GM23338 (cell line): Measurements from ENCODE around the gene SLC22A4. TPM values are rescaled to one million over a fixed set of nuclear protein-coding genes. Genes with fewer than 3 reads are reported as not detected.

Experiments used
- ATAC-seq: fragments of 200-7000 bp; cut with Tn5 transposase; 3 replicates; pipeline ENCODE4 v1.9.1; 2020
- DNase-seq: peaks from one replicate; pipeline ENCODE4 v3.0.0-alpha.2; 2015; ENCODE audit warnings: low spot score
- H2AFZ ChIP-seq: fragments of 200-600 bp; sonication (generic); 2 replicates; pipeline ENCODE4 v1.8.0; 2016; ENCODE audit warnings: antibody characterized with exemption, mild to moderate bottlenecking, moderate library complexity
- H3F3A ChIP-seq: fragments of 200-600 bp; sonication (generic); replicated peaks from 2 replicates; pipeline ENCODE4 v1.8.0; 2017; ENCODE audit warnings: antibody characterized with exemption, mixed run types, low read depth
- H3K27ac ChIP-seq: fragments of 200-600 bp; sonication (generic); 2 replicates; pipeline ENCODE4 v1.6.1; 2016; ENCODE audit warnings: low read depth
- H3K27me3 ChIP-seq: fragments of 200-600 bp; sonication (generic); 2 replicates; pipeline ENCODE4 v1.8.0; 2016; ENCODE audit warnings: mild to moderate bottlenecking, mixed run types, moderate library complexity; ENCODE audit not compliant: insufficient read depth
- H3K36me3 ChIP-seq: fragments of 200-600 bp; sonication (generic); 2 replicates; pipeline ENCODE4 v1.8.0; 2016; ENCODE audit warnings: mild to moderate bottlenecking; ENCODE audit not compliant: insufficient read depth
- H3K4me1 ChIP-seq: fragments of 200-600 bp; sonication (generic); 2 replicates; pipeline ENCODE4 v1.8.0; 2016; ENCODE audit warnings: mild to moderate bottlenecking, moderate library complexity; ENCODE audit not compliant: insufficient read depth
- H3K4me2 ChIP-seq: fragments of 200-600 bp; sonication (generic); 2 replicates; pipeline ENCODE4 v1.7.1; 2017; ENCODE audit warnings: mixed run types
- H3K4me3 ChIP-seq: fragments of 200-600 bp; sonication (generic); 2 replicates; pipeline ENCODE4 v1.6.1; 2016; ENCODE audit warnings: mixed run types
- H3K79me2 ChIP-seq: fragments of 200-600 bp; sonication (generic); replicated peaks from 2 replicates; pipeline ENCODE4 v1.8.0; 2017; ENCODE audit warnings: mild to moderate bottlenecking; ENCODE audit not compliant: insufficient read depth
- H3K9me2 ChIP-seq: fragments of 200-600 bp; sonication (generic); 2 replicates; pipeline ENCODE4 v1.8.0; 2017; ENCODE audit not compliant: insufficient read depth
- H4K20me1 ChIP-seq: fragments of 200-600 bp; sonication (generic); replicated peaks from 2 replicates; pipeline ENCODE4 v1.8.0; 2017; ENCODE audit warnings: mild to moderate bottlenecking; ENCODE audit not compliant: insufficient read depth
- H3K27ac Mint-ChIP-seq: 2 replicates; pipeline ENCODE4 v1.8.0; 2020; ENCODE audit warnings: inconsistent platforms, mild to moderate bottlenecking, moderate library complexity, mixed read lengths
- H3K27me3 Mint-ChIP-seq: 3 replicates; pipeline ENCODE4 v1.8.0; 2022; ENCODE audit warnings: low read depth, mild to moderate bottlenecking, moderate library complexity, mixed read lengths, inconsistent platforms; ENCODE audit not compliant: insufficient read depth, poor library complexity
- H3K36me3 Mint-ChIP-seq: 3 replicates; pipeline ENCODE4 v1.8.0; 2021; ENCODE audit warnings: low read depth, mild to moderate bottlenecking, inconsistent platforms, moderate library complexity, mixed read lengths
- H3K4me1 Mint-ChIP-seq: 3 replicates; pipeline ENCODE4 v1.8.0; 2020; ENCODE audit warnings: mild to moderate bottlenecking, inconsistent platforms, mixed read lengths
- H3K4me3 Mint-ChIP-seq: 3 replicates; pipeline ENCODE4 v1.8.0; 2021; ENCODE audit warnings: moderate library complexity, mild to moderate bottlenecking, inconsistent platforms, mixed read lengths
- H3K9me3 Mint-ChIP-seq: 3 replicates; pipeline ENCODE4 v1.8.0; 2020; ENCODE audit warnings: moderate library complexity, mild to moderate bottlenecking, inconsistent platforms, mixed read lengths
- CREB1 ChIP-seq: fragments of 250-450 bp; sonication (Bioruptor Pico); IDR thresholded peaks from 2 replicates; pipeline ENCODE4 v1.5.0; 2020; ENCODE audit warnings: low read depth, mild to moderate bottlenecking, moderate library complexity
- CTCF ChIP-seq, 2 experiments: fragments of 200-600 bp in 1 of 2; sonication (generic) in 1 of 2; conservative IDR thresholded peaks; 2 replicates each; pipeline versions ENCODE4 v1.5.1 to v1.6.1; 2016 to 2017; ENCODE audit warnings: antibody characterized with exemption in 2 of 2, low read depth in 2 of 2, mild to moderate bottlenecking in 2 of 2, moderate library complexity in 1 of 2
- EZH2 ChIP-seq: fragments of 200-600 bp; sonication (generic); IDR thresholded peaks from one replicate; pipeline ENCODE4 v1.8.0; 2017; ENCODE audit warnings: antibody characterized with exemption, mild to moderate bottlenecking, low read depth; ENCODE audit not compliant: unreplicated experiment
- EZH2phosphoT487 ChIP-seq: fragments of 200-600 bp; sonication (generic); IDR thresholded peaks from one replicate; pipeline ENCODE4 v1.8.1; 2018; ENCODE audit warnings: antibody characterized with exemption; ENCODE audit not compliant: unreplicated experiment
- JUNB ChIP-seq: IDR thresholded peaks from one replicate; pipeline ENCODE4 v1.6.1; 2016; ENCODE audit warnings: antibody characterized with exemption; ENCODE audit not compliant: unreplicated experiment
- NANOG ChIP-seq: IDR thresholded peaks from 2 replicates; pipeline ENCODE4 v1.6.1; 2016; ENCODE audit warnings: antibody characterized with exemption, borderline replicate concordance
- POLR2AphosphoS5 ChIP-seq: IDR thresholded peaks from 2 replicates; pipeline ENCODE4 v1.6.1; 2016; ENCODE audit warnings: antibody characterized with exemption, low read depth
- STAT1 ChIP-seq: IDR thresholded peaks from one replicate; pipeline ENCODE4 v1.6.1; 2016; ENCODE audit warnings: antibody characterized with exemption; ENCODE audit not compliant: unreplicated experiment
- ZNF114 ChIP-seq: fragments of 250-450 bp; sonication (Bioruptor Pico); IDR thresholded peaks from 2 replicates; pipeline ENCODE4 v1.5.0; 2020; ENCODE audit warnings: mild to moderate bottlenecking, moderate library complexity
- ZNF331 ChIP-seq: fragments of 250-450 bp; sonication (Bioruptor Pico); IDR thresholded peaks from 2 replicates; pipeline ENCODE4 v1.5.0; 2020; ENCODE audit warnings: low read depth, mild to moderate bottlenecking, moderate library complexity
- polyA plus RNA-seq: library from polyadenylated mRNA; unstranded; fragments of >200 nt; fragmentation: Nextera tagmentation; extraction: Ambion mirVana; gene quantifications from 2 replicates; pipeline ENCODE4 v1.2.1, GENCODE V29; 2016
- total RNA-seq: library from RNA; depleted of rRNA; stranded (reverse); fragments of >200 nt; shearing (Covaris generic); gene quantifications from 2 replicates; pipeline ENCODE4 v1.2.3, GENCODE V29; 2014
- TF ChIP-seq, protein P1 (sequence below): IDR thresholded peaks from 2 replicates; pipeline ENCODE4 v1.6.1; 2016; ENCODE audit warnings: antibody characterized with exemption
- TF ChIP-seq, protein P2 (sequence below): fragments of 250-450 bp; sonication (Bioruptor Pico); IDR thresholded peaks from 2 replicates; pipeline ENCODE4 v1.5.0; 2020; ENCODE audit warnings: mild to moderate bottlenecking, moderate library complexity
- TF ChIP-seq, protein P3 (sequence below): IDR thresholded peaks from one replicate; pipeline ENCODE4 v1.6.1; 2018; ENCODE audit warnings: antibody characterized with exemption; ENCODE audit not compliant: unreplicated experiment

Gene SLC22A4
- total and polyA plus RNA-seq, 2 experiments from 2014 or later: 0.28 to 0.40 TPM

- H3K9me2 ChIP-seq: no peaks in the 10 kb centered on the region
- H3K36me3 ChIP-seq: no peaks in the 10 kb centered on the region
- DNase-seq (no peak), ATAC-seq (no peak)
- H3K27ac ChIP-seq: no peak overlapping the region
- H3K27ac Mint-ChIP-seq: no peak overlapping the region
- no peak overlapping the region for H3K4me2 ChIP-seq
- H3K27me3 ChIP-seq: peaks cover 22% of the 10 kb centered on the region
- no peaks in the 10 kb centered on the region; the same call in 1 of the 2 replicates for H3K4me1 ChIP-seq
- no peaks in the 10 kb centered on the region for H3K36me3 Mint-ChIP-seq
- no peaks in the 10 kb centered on the region for H3K79me2 ChIP-seq
- H3K9me3 Mint-ChIP-seq: no peaks in the 10 kb centered on the region
- no peaks in the 10 kb centered on the region for H4K20me1 ChIP-seq
- H3K27me3 Mint-ChIP-seq: peaks cover 19% of the 10 kb centered on the region
- H3F3A ChIP-seq: no peaks in the 10 kb centered on the region
- no peak overlapping the region for H3K4me3 ChIP-seq
- H2AFZ ChIP-seq: no peak overlapping the region
- no peak for TF ChIP-seq ZNF331 (CRISPR knock-in tag)
- no peak for TF ChIP-seq EZH2
- TF ChIP-seq JUNB: no peak
- TF ChIP-seq CREB1 (CRISPR knock-in tag): no peak
- TF ChIP-seq, protein P1, sequence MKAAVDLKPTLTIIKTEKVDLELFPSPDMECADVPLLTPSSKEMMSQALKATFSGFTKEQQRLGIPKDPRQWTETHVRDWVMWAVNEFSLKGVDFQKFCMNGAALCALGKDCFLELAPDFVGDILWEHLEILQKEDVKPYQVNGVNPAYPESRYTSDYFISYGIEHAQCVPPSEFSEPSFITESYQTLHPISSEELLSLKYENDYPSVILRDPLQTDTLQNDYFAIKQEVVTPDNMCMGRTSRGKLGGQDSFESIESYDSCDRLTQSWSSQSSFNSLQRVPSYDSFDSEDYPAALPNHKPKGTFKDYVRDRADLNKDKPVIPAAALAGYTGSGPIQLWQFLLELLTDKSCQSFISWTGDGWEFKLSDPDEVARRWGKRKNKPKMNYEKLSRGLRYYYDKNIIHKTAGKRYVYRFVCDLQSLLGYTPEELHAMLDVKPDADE: no peak
- no peak for TF ChIP-seq STAT1
- TF ChIP-seq NANOG: no peak
- TF ChIP-seq CTCF (conservative IDR thresholded peaks at IDR 0.05; ENCODE audit: low read depth in 2 of 2): no peak
- TF ChIP-seq POLR2AphosphoS5: no peak
- no peak for TF ChIP-seq EZH2phosphoT487
- TF ChIP-seq, protein P2, sequence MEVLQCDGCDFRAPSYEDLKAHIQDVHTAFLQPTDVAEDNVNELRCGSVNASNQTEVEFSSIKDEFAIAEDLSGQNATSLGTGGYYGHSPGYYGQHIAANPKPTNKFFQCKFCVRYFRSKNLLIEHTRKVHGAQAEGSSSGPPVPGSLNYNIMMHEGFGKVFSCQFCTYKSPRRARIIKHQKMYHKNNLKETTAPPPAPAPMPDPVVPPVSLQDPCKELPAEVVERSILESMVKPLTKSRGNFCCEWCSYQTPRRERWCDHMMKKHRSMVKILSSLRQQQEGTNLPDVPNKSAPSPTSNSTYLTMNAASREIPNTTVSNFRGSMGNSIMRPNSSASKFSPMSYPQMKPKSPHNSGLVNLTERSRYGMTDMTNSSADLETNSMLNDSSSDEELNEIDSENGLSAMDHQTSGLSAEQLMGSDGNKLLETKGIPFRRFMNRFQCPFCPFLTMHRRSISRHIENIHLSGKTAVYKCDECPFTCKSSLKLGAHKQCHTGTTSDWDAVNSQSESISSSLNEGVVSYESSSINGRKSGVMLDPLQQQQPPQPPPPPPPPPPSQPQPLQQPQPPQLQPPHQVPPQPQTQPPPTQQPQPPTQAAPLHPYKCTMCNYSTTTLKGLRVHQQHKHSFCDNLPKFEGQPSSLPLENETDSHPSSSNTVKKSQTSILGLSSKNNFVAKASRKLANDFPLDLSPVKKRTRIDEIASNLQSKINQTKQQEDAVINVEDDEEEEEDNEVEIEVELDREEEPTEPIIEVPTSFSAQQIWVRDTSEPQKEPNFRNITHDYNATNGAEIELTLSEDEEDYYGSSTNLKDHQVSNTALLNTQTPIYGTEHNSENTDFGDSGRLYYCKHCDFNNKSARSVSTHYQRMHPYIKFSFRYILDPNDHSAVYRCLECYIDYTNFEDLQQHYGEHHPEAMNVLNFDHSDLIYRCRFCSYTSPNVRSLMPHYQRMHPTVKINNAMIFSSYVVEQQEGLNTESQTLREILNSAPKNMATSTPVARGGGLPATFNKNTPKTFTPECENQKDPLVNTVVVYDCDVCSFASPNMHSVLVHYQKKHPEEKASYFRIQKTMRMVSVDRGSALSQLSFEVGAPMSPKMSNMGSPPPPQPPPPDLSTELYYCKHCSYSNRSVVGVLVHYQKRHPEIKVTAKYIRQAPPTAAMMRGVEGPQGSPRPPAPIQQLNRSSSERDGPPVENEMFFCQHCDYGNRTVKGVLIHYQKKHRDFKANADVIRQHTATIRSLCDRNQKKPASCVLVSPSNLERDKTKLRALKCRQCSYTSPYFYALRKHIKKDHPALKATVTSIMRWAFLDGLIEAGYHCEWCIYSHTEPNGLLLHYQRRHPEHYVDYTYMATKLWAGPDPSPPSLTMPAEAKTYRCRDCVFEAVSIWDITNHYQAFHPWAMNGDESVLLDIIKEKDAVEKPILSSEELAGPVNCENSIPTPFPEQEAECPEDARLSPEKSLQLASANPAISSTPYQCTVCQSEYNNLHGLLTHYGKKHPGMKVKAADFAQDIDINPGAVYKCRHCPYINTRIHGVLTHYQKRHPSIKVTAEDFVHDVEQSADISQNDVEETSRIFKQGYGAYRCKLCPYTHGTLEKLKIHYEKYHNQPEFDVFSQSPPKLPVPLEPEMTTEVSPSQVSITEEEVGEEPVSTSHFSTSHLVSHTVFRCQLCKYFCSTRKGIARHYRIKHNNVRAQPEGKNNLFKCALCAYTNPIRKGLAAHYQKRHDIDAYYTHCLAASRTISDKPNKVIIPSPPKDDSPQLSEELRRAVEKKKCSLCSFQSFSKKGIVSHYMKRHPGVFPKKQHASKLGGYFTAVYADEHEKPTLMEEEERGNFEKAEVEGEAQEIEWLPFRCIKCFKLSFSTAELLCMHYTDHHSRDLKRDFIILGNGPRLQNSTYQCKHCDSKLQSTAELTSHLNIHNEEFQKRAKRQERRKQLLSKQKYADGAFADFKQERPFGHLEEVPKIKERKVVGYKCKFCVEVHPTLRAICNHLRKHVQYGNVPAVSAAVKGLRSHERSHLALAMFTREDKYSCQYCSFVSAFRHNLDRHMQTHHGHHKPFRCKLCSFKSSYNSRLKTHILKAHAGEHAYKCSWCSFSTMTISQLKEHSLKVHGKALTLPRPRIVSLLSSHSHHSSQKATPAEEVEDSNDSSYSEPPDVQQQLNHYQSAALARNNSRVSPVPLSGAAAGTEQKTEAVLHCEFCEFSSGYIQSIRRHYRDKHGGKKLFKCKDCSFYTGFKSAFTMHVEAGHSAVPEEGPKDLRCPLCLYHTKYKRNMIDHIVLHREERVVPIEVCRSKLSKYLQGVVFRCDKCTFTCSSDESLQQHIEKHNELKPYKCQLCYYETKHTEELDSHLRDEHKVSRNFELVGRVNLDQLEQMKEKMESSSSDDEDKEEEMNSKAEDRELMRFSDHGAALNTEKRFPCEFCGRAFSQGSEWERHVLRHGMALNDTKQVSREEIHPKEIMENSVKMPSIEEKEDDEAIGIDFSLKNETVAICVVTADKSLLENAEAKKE (CRISPR knock-in tag): no peak
- TF ChIP-seq, protein P3, sequence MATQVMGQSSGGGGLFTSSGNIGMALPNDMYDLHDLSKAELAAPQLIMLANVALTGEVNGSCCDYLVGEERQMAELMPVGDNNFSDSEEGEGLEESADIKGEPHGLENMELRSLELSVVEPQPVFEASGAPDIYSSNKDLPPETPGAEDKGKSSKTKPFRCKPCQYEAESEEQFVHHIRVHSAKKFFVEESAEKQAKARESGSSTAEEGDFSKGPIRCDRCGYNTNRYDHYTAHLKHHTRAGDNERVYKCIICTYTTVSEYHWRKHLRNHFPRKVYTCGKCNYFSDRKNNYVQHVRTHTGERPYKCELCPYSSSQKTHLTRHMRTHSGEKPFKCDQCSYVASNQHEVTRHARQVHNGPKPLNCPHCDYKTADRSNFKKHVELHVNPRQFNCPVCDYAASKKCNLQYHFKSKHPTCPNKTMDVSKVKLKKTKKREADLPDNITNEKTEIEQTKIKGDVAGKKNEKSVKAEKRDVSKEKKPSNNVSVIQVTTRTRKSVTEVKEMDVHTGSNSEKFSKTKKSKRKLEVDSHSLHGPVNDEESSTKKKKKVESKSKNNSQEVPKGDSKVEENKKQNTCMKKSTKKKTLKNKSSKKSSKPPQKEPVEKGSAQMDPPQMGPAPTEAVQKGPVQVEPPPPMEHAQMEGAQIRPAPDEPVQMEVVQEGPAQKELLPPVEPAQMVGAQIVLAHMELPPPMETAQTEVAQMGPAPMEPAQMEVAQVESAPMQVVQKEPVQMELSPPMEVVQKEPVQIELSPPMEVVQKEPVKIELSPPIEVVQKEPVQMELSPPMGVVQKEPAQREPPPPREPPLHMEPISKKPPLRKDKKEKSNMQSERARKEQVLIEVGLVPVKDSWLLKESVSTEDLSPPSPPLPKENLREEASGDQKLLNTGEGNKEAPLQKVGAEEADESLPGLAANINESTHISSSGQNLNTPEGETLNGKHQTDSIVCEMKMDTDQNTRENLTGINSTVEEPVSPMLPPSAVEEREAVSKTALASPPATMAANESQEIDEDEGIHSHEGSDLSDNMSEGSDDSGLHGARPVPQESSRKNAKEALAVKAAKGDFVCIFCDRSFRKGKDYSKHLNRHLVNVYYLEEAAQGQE: no peak
- TF ChIP-seq ZNF114 (CRISPR knock-in tag): no peak
- no peak overlapping the region for H3K4me3 Mint-ChIP-seq
- H3K4me1 Mint-ChIP-seq: peaks cover 8% of the 10 kb centered on the region
These were observed 78.3 kb downstream of the SLC22A4 start for GRCh38 chr5:132372542-132372941.
